Measurements from ENCODE around the gene ALAD. TPM values are rescaled to one million over a fixed set of nuclear protein-coding genes. Genes with fewer than 3 reads are reported as not detected.

ALAD gene
- total and polyA plus RNA-seq, 2 of the 13 experiments (the other 11 are each of a cell fraction or from before 2014, with no cell fraction given), result 21.8 to 30.1 TPM

GRCh38 chr9:113340011-113340699, 60.9 kb downstream of the ALAD start, which contains the start of gene WDR31 (continued):
- peak; percentile 73 for TF ChIP-seq TEAD3 (CRISPR knock-in tag; optimal IDR thresholded peaks at IDR 0.05; ENCODE audit: borderline replicate concordance)
- peak; percentile 93 for TF ChIP-seq KMT2B (CRISPR knock-in tag; IDR thresholded peaks at IDR 0.05)
- no peak for TF ChIP-seq PCBP1 (IDR thresholded peaks at IDR 0.05; ENCODE audit: borderline replicate concordance, low read depth, low read length)
- peak; percentile 83 for TF ChIP-seq ZNF124 (CRISPR knock-in tag; IDR thresholded peaks at IDR 0.05)
- TF ChIP-seq SETDB1 (CRISPR knock-in tag; IDR thresholded peaks at IDR 0.05; ENCODE audit: borderline replicate concordance), result no peak
- peak; percentile 92 for TF ChIP-seq RFX1 (IDR thresholded peaks at IDR 0.05)
- TF ChIP-seq MTF1 (CRISPR knock-in tag; IDR thresholded peaks at IDR 0.05), result no peak
- TF ChIP-seq ZNF704 (CRISPR knock-in tag; IDR thresholded peaks at IDR 0.05; ENCODE audit: borderline replicate concordance), result peak; percentile 84; the same call in 1 of the 2 replicates
- TF ChIP-seq THAP7 (CRISPR knock-in tag; IDR thresholded peaks at IDR 0.05), result 0 out of 2 replicates have a peak, but pooled peaks have one; percentile 25
- peak; percentile 73 for TF ChIP-seq ARID5B (CRISPR knock-in tag; IDR thresholded peaks at IDR 0.05)
- TF ChIP-seq, protein P1, sequence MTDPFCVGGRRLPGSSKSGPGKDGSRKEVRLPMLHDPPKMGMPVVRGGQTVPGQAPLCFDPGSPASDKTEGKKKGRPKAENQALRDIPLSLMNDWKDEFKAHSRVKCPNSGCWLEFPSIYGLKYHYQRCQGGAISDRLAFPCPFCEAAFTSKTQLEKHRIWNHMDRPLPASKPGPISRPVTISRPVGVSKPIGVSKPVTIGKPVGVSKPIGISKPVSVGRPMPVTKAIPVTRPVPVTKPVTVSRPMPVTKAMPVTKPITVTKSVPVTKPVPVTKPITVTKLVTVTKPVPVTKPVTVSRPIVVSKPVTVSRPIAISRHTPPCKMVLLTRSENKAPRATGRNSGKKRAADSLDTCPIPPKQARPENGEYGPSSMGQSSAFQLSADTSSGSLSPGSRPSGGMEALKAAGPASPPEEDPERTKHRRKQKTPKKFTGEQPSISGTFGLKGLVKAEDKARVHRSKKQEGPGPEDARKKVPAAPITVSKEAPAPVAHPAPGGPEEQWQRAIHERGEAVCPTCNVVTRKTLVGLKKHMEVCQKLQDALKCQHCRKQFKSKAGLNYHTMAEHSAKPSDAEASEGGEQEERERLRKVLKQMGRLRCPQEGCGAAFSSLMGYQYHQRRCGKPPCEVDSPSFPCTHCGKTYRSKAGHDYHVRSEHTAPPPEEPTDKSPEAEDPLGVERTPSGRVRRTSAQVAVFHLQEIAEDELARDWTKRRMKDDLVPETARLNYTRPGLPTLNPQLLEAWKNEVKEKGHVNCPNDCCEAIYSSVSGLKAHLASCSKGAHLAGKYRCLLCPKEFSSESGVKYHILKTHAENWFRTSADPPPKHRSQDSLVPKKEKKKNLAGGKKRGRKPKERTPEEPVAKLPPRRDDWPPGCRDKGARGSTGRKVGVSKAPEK (CRISPR knock-in tag; IDR thresholded peaks at IDR 0.05; ENCODE audit: borderline replicate concordance), result peak; percentile 95; the same call in 1 of the 2 replicates
- TF ChIP-seq RBFOX2 (IDR thresholded peaks at IDR 0.05; ENCODE audit: low read depth, low read length), result peak; percentile 75
- TF ChIP-seq KLF12 (CRISPR knock-in tag; IDR thresholded peaks at IDR 0.05; ENCODE audit: borderline replicate concordance), result peak; percentile 95
- TF ChIP-seq NFE2L2 (IDR thresholded peaks at IDR 0.05; ENCODE audit: low read length), result no peak
- TF ChIP-seq RBAK (CRISPR knock-in tag; IDR thresholded peaks at IDR 0.05), result no peak
- no peak; the same call in 1 of the 2 replicates for TF ChIP-seq SAFB2 (CRISPR knock-in tag; IDR thresholded peaks at IDR 0.05; ENCODE audit: borderline replicate concordance, low read depth)
- TF ChIP-seq HIVEP1 (CRISPR knock-in tag; IDR thresholded peaks at IDR 0.05), result peak; percentile 94
- 0 out of 2 replicates have a peak, but pooled peaks have one; percentile 58 for TF ChIP-seq ZNF232 (CRISPR knock-in tag; IDR thresholded peaks at IDR 0.05; ENCODE audit: borderline replicate concordance)
- TF ChIP-seq ERF (CRISPR knock-in tag; IDR thresholded peaks at IDR 0.05), result peak; percentile 94
- TF ChIP-seq MTA3 (CRISPR knock-in tag; IDR thresholded peaks at IDR 0.05), result no peak
- TF ChIP-seq SKI (IDR thresholded peaks at IDR 0.05; ENCODE audit: partially characterized antibody), result peak; percentile 62
- peak; percentile 54; the same call in 1 of the 2 replicates for TF ChIP-seq DNMT3B (CRISPR knock-in tag; conservative IDR thresholded peaks at IDR 0.05)
- peak; percentile 88 for TF ChIP-seq PHF21A (CRISPR knock-in tag; IDR thresholded peaks at IDR 0.05)

All from HepG2 (cell line).